OCI-LY3 (cell line): ENCODE measurements around the gene NMT1.

ENCODE experiments used
- EZH2phosphoT487 ChIP-seq: fragments of 200-600 bp; shearing (Covaris generic); IDR thresholded peaks from 2 replicates; pipeline ENCODE4 v1.6.1; 2018; ENCODE audit warnings: antibody characterized with exemption, mixed run types, low read depth
- TF ChIP-seq, protein P1 (sequence below): fragments of 200-600, 300-600 bp; sonication (generic); IDR thresholded peaks from 2 replicates; pipeline ENCODE4 v1.5.1; 2014; ENCODE audit warnings: antibody characterized with exemption, low read length, low read depth

DNA sequence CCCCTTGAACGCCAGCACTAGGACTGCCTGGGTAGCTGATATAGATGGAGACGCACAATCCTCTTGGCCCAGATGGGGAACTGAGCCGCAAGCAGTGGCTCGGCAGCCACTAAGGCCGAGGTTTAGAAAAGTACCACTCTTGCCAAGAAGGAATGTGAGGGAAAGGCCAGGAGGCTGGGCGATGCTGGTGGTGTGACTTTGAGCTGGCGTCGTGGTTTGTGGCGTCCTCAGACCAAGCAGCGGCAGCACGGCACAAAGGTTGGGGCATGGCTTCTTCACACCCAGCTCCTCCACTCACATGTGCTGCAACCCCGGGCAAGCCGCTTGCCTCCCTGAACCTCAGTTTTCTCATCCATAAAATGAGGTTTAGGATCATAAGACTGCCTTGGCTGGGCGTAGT is 25.3 kb upstream of the NMT1 start:
- TF ChIP-seq, protein P1, sequence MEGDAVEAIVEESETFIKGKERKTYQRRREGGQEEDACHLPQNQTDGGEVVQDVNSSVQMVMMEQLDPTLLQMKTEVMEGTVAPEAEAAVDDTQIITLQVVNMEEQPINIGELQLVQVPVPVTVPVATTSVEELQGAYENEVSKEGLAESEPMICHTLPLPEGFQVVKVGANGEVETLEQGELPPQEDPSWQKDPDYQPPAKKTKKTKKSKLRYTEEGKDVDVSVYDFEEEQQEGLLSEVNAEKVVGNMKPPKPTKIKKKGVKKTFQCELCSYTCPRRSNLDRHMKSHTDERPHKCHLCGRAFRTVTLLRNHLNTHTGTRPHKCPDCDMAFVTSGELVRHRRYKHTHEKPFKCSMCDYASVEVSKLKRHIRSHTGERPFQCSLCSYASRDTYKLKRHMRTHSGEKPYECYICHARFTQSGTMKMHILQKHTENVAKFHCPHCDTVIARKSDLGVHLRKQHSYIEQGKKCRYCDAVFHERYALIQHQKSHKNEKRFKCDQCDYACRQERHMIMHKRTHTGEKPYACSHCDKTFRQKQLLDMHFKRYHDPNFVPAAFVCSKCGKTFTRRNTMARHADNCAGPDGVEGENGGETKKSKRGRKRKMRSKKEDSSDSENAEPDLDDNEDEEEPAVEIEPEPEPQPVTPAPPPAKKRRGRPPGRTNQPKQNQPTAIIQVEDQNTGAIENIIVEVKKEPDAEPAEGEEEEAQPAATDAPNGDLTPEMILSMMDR, result no peak
- TF ChIP-seq EZH2phosphoT487, result no peak
